ENCODE data around the gene TMC4. TPM values are rescaled to one million over a fixed set of nuclear protein-coding genes. Genes with fewer than 3 reads are reported as not detected.

TMC4 gene
- total and polyA plus RNA-seq, 4 donors, result 0.23 to 2.4 (median 1.4) TPM

- Histone ChIP-seq H3K36me3 (ENCODE audit: control insufficient read depth in 4 of 4, insufficient read depth in 3 of 4, low read depth in 1 of 4, low read length in 3 of 4) (peaks cover 7 to 65% (median 27%) of the 10 kb centered on the region in 4 donors), H3K9me3 (ENCODE audit: control insufficient read depth in 4 of 4, low read length in 3 of 4) (no peaks in the 10 kb centered on the region), H3K4me1 (ENCODE audit: control insufficient read depth in 4 of 4, insufficient read depth in 4 of 4, low read length in 3 of 4) (no peaks in the 10 kb centered on the region), H3K4me3 (ENCODE audit: low read depth in 1 of 3, low read length in 3 of 3) (no peak overlapping the region), H3K9ac (ENCODE audit: low read depth in 1 of 2, low read length in 2 of 2) (no peak overlapping the region), H3K27ac (ENCODE audit: low read depth in 1 of 2, low read length in 2 of 2) (no peak overlapping the region), H3K27me3 (ENCODE audit: control insufficient read depth in 4 of 4, insufficient read depth in 4 of 4, low read length in 3 of 4) (no peaks in the 10 kb centered on the region)
- TF ChIP-seq ZBTB33 (IDR thresholded peaks at IDR 0.05) (no peak), TAF1 (conservative IDR thresholded peaks at IDR 0.05) (no peak), RXRA (IDR thresholded peaks at IDR 0.05) (no peak), EGR1 (IDR thresholded peaks at IDR 0.05; ENCODE audit: low read depth in 2 of 2) (no peak), REST (IDR thresholded peaks at IDR 0.05) (no peak), YY1 (IDR thresholded peaks at IDR 0.05) (no peak)
- no peak for DNase-seq (ENCODE audit: low spot score)
- WGBS, result 98% methylated on average over 20 of the region's 20 CpGs
These were observed 43.4 kb downstream of the TMC4 start for GRCh38 chr19:54129617-54129996.

GRCh38 chr19:54128796-54129616 lies 44.0 kb downstream of the TMC4 start:
- WGBS, result 96% methylated on average over 41 of the region's 41 CpGs
- TF ChIP-seq ATF3 (IDR thresholded peaks at IDR 0.05), result no peak
- TF ChIP-seq FOXA2 (IDR thresholded peaks at IDR 0.05), result no peak
- TF ChIP-seq GABPA (IDR thresholded peaks at IDR 0.05 in 1 of 2, conservative IDR thresholded peaks at IDR 0.05 in 1 of 2), result no peak
- Histone ChIP-seq H3K36me3 (ENCODE audit: control insufficient read depth in 4 of 4, insufficient read depth in 3 of 4, low read depth in 1 of 4, low read length in 3 of 4) (peaks cover 7 to 71% (median 30%) of the 10 kb centered on the region in 4 donors), H3K9ac (ENCODE audit: low read depth in 1 of 2, low read length in 2 of 2) (no peak overlapping the region), H3K9me3 (ENCODE audit: control insufficient read depth in 4 of 4, low read length in 3 of 4) (no peaks in the 10 kb centered on the region), H3K27ac (ENCODE audit: low read depth in 1 of 2, low read length in 2 of 2) (no peak overlapping the region), H3K4me3 (ENCODE audit: low read depth in 1 of 3, low read length in 3 of 3) (no peak overlapping the region), H3K4me1 (ENCODE audit: control insufficient read depth in 4 of 4, insufficient read depth in 4 of 4, low read length in 3 of 4) (no peaks in the 10 kb centered on the region), H3K27me3 (ENCODE audit: control insufficient read depth in 4 of 4, insufficient read depth in 4 of 4, low read length in 3 of 4) (no peaks in the 10 kb centered on the region)
- DNase-seq (ENCODE audit: low spot score), result no peak

GRCh38 chr19:54128441-54128725 lies 44.6 kb downstream of the TMC4 start:
- no peak for TF ChIP-seq SP1 (IDR thresholded peaks at IDR 0.05)
- no peak for TF ChIP-seq TAF1 (conservative IDR thresholded peaks at IDR 0.05)
- no peak for TF ChIP-seq REST (IDR thresholded peaks at IDR 0.05)
- no peak for TF ChIP-seq EGR1 (IDR thresholded peaks at IDR 0.05; ENCODE audit: low read depth in 2 of 2)
- no peak for TF ChIP-seq FOXA2 (IDR thresholded peaks at IDR 0.05)
- TF ChIP-seq ZBTB33 (IDR thresholded peaks at IDR 0.05), result no peak
- no peak for TF ChIP-seq YY1 (IDR thresholded peaks at IDR 0.05)
- no peak for TF ChIP-seq JUND (IDR thresholded peaks at IDR 0.05)
- no peak for TF ChIP-seq MAX (IDR thresholded peaks at IDR 0.05)
- TF ChIP-seq RAD21 (IDR thresholded peaks at IDR 0.05), result no peak
- Histone ChIP-seq H3K4me1 (ENCODE audit: control insufficient read depth in 4 of 4, insufficient read depth in 4 of 4, low read length in 3 of 4) (no peaks in the 10 kb centered on the region), H3K4me3 (ENCODE audit: low read depth in 1 of 3, low read length in 3 of 3) (no peak overlapping the region), H3K27me3 (ENCODE audit: control insufficient read depth in 4 of 4, insufficient read depth in 4 of 4, low read length in 3 of 4) (no peaks in the 10 kb centered on the region), H3K36me3 (ENCODE audit: control insufficient read depth in 4 of 4, insufficient read depth in 3 of 4, low read depth in 1 of 4, low read length in 3 of 4) (peaks cover 7 to 77% (median 33%) of the 10 kb centered on the region in 4 donors), H3K9me3 (ENCODE audit: control insufficient read depth in 4 of 4, low read length in 3 of 4) (no peaks in the 10 kb centered on the region), H3K27ac (ENCODE audit: low read depth in 1 of 2, low read length in 2 of 2) (no peak overlapping the region), H3K9ac (ENCODE audit: low read depth in 1 of 2, low read length in 2 of 2) (no peak overlapping the region)
- WGBS, result 92% methylated on average over 20 of the region's 20 CpGs
- DNase-seq (ENCODE audit: low spot score), result no peak
